Endothelial cell of umbilical vein (primary cell): ENCODE results near the gene ABCC2. TPM values are rescaled to one million over a fixed set of nuclear protein-coding genes. Genes with fewer than 3 reads are reported as not detected.

Experiments used
- BruUV-seq: library from RNA; stranded (reverse); fragments of 400-500 nt; replicated peaks from 2 replicates; lab custom pipeline; 2021; lab: Mats Ljungman, UMichigan
- CTCF ChIA-PET: fragments of 300-600, 350-600 bp; sonication (Branson Sonifier 250); formaldehyde crosslinking; loops from one replicate; lab custom pipeline; 2021; ENCODE audit warnings: antibody characterized with exemption, inconsistent platforms; lab: Charles Lee
- POLR2A ChIA-PET: fragments of 300-600, 350-600 bp; sonication (Branson Sonifier 250); formaldehyde crosslinking; loops from one replicate; lab custom pipeline; 2021; ENCODE audit warnings: antibody characterized with exemption, inconsistent platforms; lab: Charles Lee
- DNase-seq: peaks from one replicate; pipeline ENCODE4 v3.0.0-alpha.2; 2011; ENCODE audit warnings: low read depth, low spot score
- FAIRE-seq: peaks from 2 replicates; lab custom pipeline; 2011; peaks lifted over from hg19 to GRCh38; lab: Jason Lieb, UNC
- H2AFZ ChIP-seq: 2 replicates; pipeline ENCODE4 v1.6.0; 2012; ENCODE audit warnings: low read depth, low read length, control low read depth, inconsistent platforms
- H3K27ac ChIP-seq: 2 replicates; pipeline ENCODE4 v1.5.1; 2011; ENCODE audit warnings: low read depth, mild to moderate bottlenecking, control low read depth, low read length, moderate library complexity; ENCODE audit not compliant: insufficient read depth
- H3K27me3 ChIP-seq, 2 experiments: 2 replicates each; pipeline versions ENCODE4 v1.6.0 to v1.6.1; 2011; ENCODE audit warnings: low read length in 2 of 2, mixed read lengths in 1 of 2; ENCODE audit not compliant: control insufficient read depth in 2 of 2, insufficient read depth in 2 of 2
- H3K36me3 ChIP-seq, 2 experiments: 2 replicates in 1 of 2; 3 replicates in 1 of 2; pipeline ENCODE4 v1.5.1; 2011; ENCODE audit warnings: low read length in 2 of 2, mild to moderate bottlenecking in 1 of 2, moderate library complexity in 1 of 2; ENCODE audit not compliant: control insufficient read depth in 2 of 2, insufficient read depth in 2 of 2; ENCODE audit errors: extremely low read depth in 1 of 2
- H3K4me1 ChIP-seq: 3 replicates; pipeline ENCODE4 v1.5.1; 2011; ENCODE audit warnings: mild to moderate bottlenecking, low read length; ENCODE audit not compliant: control insufficient read depth, insufficient read depth; ENCODE audit errors: extremely low read depth
- H3K4me2 ChIP-seq: 2 replicates; pipeline ENCODE4 v1.6.1; 2011; ENCODE audit warnings: low read length, control low read depth, mixed read lengths; ENCODE audit not compliant: insufficient read depth
- H3K4me3 ChIP-seq, 3 experiments: fragments of 200-600 bp in 1 of 3; sonication (generic), shearing (Covaris generic) in 1 of 3; replicated peaks in 1 of 3; 2 replicates each; pipeline ENCODE4 v1.5.1; 2011 to 2016; ENCODE audit warnings: control low read depth in 3 of 3, low read length in 3 of 3, mild to moderate bottlenecking in 2 of 3, inconsistent platforms in 1 of 3, low read depth in 1 of 3, moderate library complexity in 1 of 3; ENCODE audit not compliant: insufficient read depth in 1 of 3
- H3K79me2 ChIP-seq: 2 replicates; pipeline ENCODE4 v1.6.0; 2012; ENCODE audit warnings: low read length, inconsistent platforms; ENCODE audit not compliant: control insufficient read depth, insufficient read depth
- H3K9ac ChIP-seq: replicated peaks from 2 replicates; pipeline ENCODE3; 2011; ENCODE audit warnings: low read length, control low read depth; ENCODE audit not compliant: insufficient read depth; ENCODE audit errors: extremely low read depth
- H3K9me1 ChIP-seq: replicated peaks from 3 replicates; pipeline ENCODE4 v1.6.0; 2011; ENCODE audit warnings: mild to moderate bottlenecking, low read length; ENCODE audit not compliant: control insufficient read depth, insufficient read depth; ENCODE audit errors: extremely low read depth
- H3K9me3 ChIP-seq: replicated peaks from 2 replicates; pipeline ENCODE4 v1.5.1; 2012; ENCODE audit warnings: low read length, inconsistent platforms; ENCODE audit not compliant: control insufficient read depth, insufficient read depth
- H4K20me1 ChIP-seq: replicated peaks from 2 replicates; pipeline ENCODE3; 2011; ENCODE audit warnings: mild to moderate bottlenecking, low read length; ENCODE audit not compliant: control insufficient read depth, insufficient read depth; ENCODE audit errors: extremely low read depth
- CTCF ChIP-seq, 2 donors: IDR thresholded peaks; 1 replicate in 1 of 2; 2 replicates in 1 of 2; pipeline ENCODE4 v1.5.1; 2011; ENCODE audit warnings: low read length in 2 of 2, mild to moderate bottlenecking in 2 of 2, moderate library complexity in 2 of 2, control low read depth in 1 of 2, inconsistent platforms in 1 of 2, low read depth in 1 of 2; ENCODE audit not compliant: insufficient read depth in 1 of 2; ENCODE audit errors: extremely low read depth in 1 of 2
- EZH2 ChIP-seq: IDR thresholded peaks from 2 replicates; pipeline ENCODE4 v1.6.1; 2012; ENCODE audit warnings: borderline replicate concordance, low read depth, mild to moderate bottlenecking, moderate library complexity, low read length, inconsistent platforms; ENCODE audit not compliant: severe bottlenecking
- FOS ChIP-seq: IDR thresholded peaks from 2 replicates; pipeline ENCODE4 v1.6.1; 2011; ENCODE audit warnings: mild to moderate bottlenecking, low read length, moderate library complexity, borderline replicate concordance; ENCODE audit not compliant: insufficient read depth
- GATA2 ChIP-seq: IDR thresholded peaks from 2 replicates; pipeline ENCODE4 v1.7.0; 2011; ENCODE audit warnings: low read depth, mild to moderate bottlenecking, moderate library complexity, mixed read lengths, low read length; ENCODE audit not compliant: insufficient read length, insufficient read depth
- JUN ChIP-seq: IDR thresholded peaks from 2 replicates; pipeline ENCODE4 v1.6.1; 2011; ENCODE audit warnings: borderline replicate concordance, low read depth; ENCODE audit not compliant: insufficient read length, insufficient read depth
- MAX ChIP-seq: IDR thresholded peaks from 2 replicates; pipeline ENCODE4 v1.6.1; 2011; ENCODE audit not compliant: insufficient read depth, insufficient read length
- MYC ChIP-seq: IDR thresholded peaks from one replicate; pipeline ENCODE4 v1.6.1; 2011; ENCODE audit warnings: mild to moderate bottlenecking, low read depth, low read length
- POLR2A ChIP-seq: IDR thresholded peaks from 2 replicates; pipeline ENCODE4 v1.6.1; 2012; ENCODE audit warnings: low read depth, mild to moderate bottlenecking, control low read depth, low read length
- POLR2AphosphoS5 ChIP-seq: IDR thresholded peaks from 2 replicates; pipeline ENCODE4 v1.6.1; 2012; ENCODE audit warnings: low read depth, mild to moderate bottlenecking, control low read depth, low read length, moderate library complexity; ENCODE audit not compliant: insufficient read depth
- dilution Hi-C: fragments of 300-500 bp; cut with MboI; formaldehyde crosslinking; loops from one replicate; pipeline ENCODE4 v1.15.0; 2019; ENCODE audit warnings: low sequenced_read_pairs; ENCODE audit not compliant: extremely low pct_ligation_motif_present
- intact Hi-C: fragments of 100-400 bp; cut with micrococcal nuclease; formaldehyde crosslinking; loops from one replicate; pipeline ENCODE4 v1.10.0; 2022
- polyA plus RNA-seq, 4 experiments: library from polyadenylated mRNA; depleted of rRNA in 3 of 4; stranded (reverse) in 3 of 4; unstranded in 1 of 4; fragments of >200 nt; gene quantifications; 2 replicates each; pipeline versions ENCODE4 v1.2.1 to v1.2.3, GENCODE V29; 2011 to 2012; ENCODE audit warnings: missing spikeins in 1 of 4
- total RNA-seq: library from RNA; stranded (reverse); gene quantifications from 2 replicates; pipeline ENCODE4 v1.2.3, GENCODE V29; 2021

ABCC2 gene
- total and polyA plus RNA-seq, 2 donors (not counting 3 experiments of a cell fraction or from before 2014, with no cell fraction given), result 1.5 to 3.3 TPM

- no peak for TF ChIP-seq EZH2
- no peak for TF ChIP-seq FOS
- no peak for TF ChIP-seq POLR2A
- no peak for TF ChIP-seq MAX
- TF ChIP-seq GATA2, result no peak
- no peak for TF ChIP-seq POLR2AphosphoS5
- Histone ChIP-seq H3K27ac (no peak overlapping the region), H3K36me3 (peaks cover 11% of the 10 kb centered on the region in 2 experiments), H3K9me3 (no peaks in the 10 kb centered on the region), H3K27me3 (no peaks in the 10 kb centered on the region), H3K4me3 (no peak overlapping the region), H3K4me1 (no peaks in the 10 kb centered on the region), H4K20me1 (no peaks in the 10 kb centered on the region), H2AFZ (no peak overlapping the region), H3K9ac (no peak overlapping the region), H3K4me2 (no peak overlapping the region), H3K79me2 (peaks cover 3% of the 10 kb centered on the region), H3K9me1 (no peaks in the 10 kb centered on the region)
- dilution Hi-C loops (no loop called here), intact Hi-C loops (no loop called here)
- POLR2A ChIA-PET, result interaction anchor here (0.6 kb wide), 2 partner anchors 39 to 605 kb away, joined by 3 read pairs; no protein-coding TSS in a partner anchor
- FAIRE-seq (no peak), DNase-seq (no peak)
- BruUV-seq, result no TSS peak
- CTCF ChIA-PET, result interaction anchor here (0.9 to 1.2 kb wide), 2 partner anchors 9 to 75 kb away, joined by 3 to 4 read pairs; partner anchors contain the start of gene CUTC
Measured at GRCh38 chr10:99740933-99741559, 41.4 kb upstream of the ABCC2 start.

GRCh38 chr10:99742254-99742653 is 40.2 kb upstream of the ABCC2 start:
- no peak for FAIRE-seq

More at GRCh38 chr10:99742254-99742653, 40.2 kb upstream of the ABCC2 start:
- Histone ChIP-seq H3K27me3 (no peaks in the 10 kb centered on the region), H3K27ac (no peak overlapping the region), H3K4me2 (no peak overlapping the region), H4K20me1 (no peaks in the 10 kb centered on the region), H3K9me1 (no peaks in the 10 kb centered on the region), H3K79me2 (peaks cover 4% of the 10 kb centered on the region), H3K9ac (no peak overlapping the region), H3K4me3 (no peak overlapping the region), H3K4me1 (no peaks in the 10 kb centered on the region), H2AFZ (no peak overlapping the region), H3K9me3 (no peaks in the 10 kb centered on the region), H3K36me3 (peaks cover 8 to 12% of the 10 kb centered on the region in 2 experiments)
- no peak for TF ChIP-seq GATA2
- TF ChIP-seq FOS, result no peak
- no peak for TF ChIP-seq MYC
- TF ChIP-seq JUN, result no peak
- no peak for TF ChIP-seq CTCF (IDR thresholded peaks at IDR 0.05; ENCODE audit: extremely low read depth in 1 of 2, insufficient read depth in 1 of 2, low read depth in 1 of 2, low read length in 2 of 2)
- TF ChIP-seq MAX, result no peak
- TF ChIP-seq EZH2, result no peak
- TF ChIP-seq POLR2A, result no peak
- TF ChIP-seq POLR2AphosphoS5, result no peak
- no peak for DNase-seq
- POLR2A ChIA-PET, result no interaction called here
- BruUV-seq, result no TSS peak
- CTCF ChIA-PET, result interaction anchor here (0.6 to 1.9 kb wide), 2 partner anchors 10 to 104 kb away, joined by 3 to 4 read pairs; partner anchors contain the start of genes COX15 and CUTC
- dilution Hi-C loops, result no loop called here
- intact Hi-C loops, result no loop called here
